Adrenal gland (tissue), 5 donors: ENCODE data around the gene NLRP6.
A peak's percentile ranks its signal among the peaks of the same experiment; 100 is the strongest.

Experiments used
- CTCF ChIP-seq, 6 experiments: fragments of 450-650 bp in 4 of 6; fragments of 200-600 bp in 2 of 6; sonication (generic) in 1 of 6; IDR thresholded peaks; 1 replicate in 5 of 6; 2 replicates in 1 of 6; pipeline versions ENCODE4 v1.5.1 to v1.8.0; 2016 to 2021; ENCODE audit warnings: antibody characterized with exemption in 6 of 6, mild to moderate bottlenecking in 2 of 6, moderate library complexity in 1 of 6
- POLR2A ChIP-seq, 2 donors: fragments of 450-650 bp; IDR thresholded peaks; one replicate each; pipeline ENCODE4 v1.6.1; 2017; ENCODE audit warnings: antibody characterized with exemption in 2 of 2, mild to moderate bottlenecking in 2 of 2, moderate library complexity in 1 of 2
- donor health status: DM: no; HTN: no; CAD: no.

- TF ChIP-seq CTCF (IDR thresholded peaks at IDR 0.05) (peak; percentile 41 to 86 (median 69)), POLR2A (IDR thresholded peaks at IDR 0.05) (no peak)
Observed at GRCh38 chr11:304915-305843, 27.0 kb downstream of the NLRP6 start.
